Measurements from ENCODE around the gene ACVR2A.
A peak's percentile ranks its signal among the peaks of the same experiment; 100 is the strongest.

The ACVR2A gene

GRCh38 chr2:147844697-147845410 lies at the start of gene ACVR2A:
Gene ACVR2A, plus strand, starts transcription at chr2:147845029. Its CDS starts 124 bp downstream, at chr2:147845153.
- no peak for FAIRE-seq

DNA sequence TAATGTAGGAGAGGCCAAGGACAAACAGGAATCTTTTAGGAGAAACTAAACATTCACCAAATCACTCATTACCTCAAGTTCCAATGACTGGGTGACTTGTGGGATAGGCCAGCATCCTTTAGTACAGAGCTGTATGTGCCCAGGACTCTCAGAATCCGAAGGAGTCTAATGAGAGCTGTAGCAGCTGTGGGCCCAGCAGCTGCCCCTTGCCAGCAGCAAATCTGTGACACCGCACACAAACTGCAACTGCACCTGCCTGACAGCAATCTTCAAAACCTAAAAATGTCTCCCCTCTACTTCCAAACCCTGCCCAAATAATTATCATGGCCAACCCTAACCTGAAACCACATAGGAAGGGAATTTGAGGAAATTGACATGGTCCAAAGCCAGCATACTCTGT lies 44.5 kb upstream of the ACVR2A start:
- FAIRE-seq: no peak

DNA sequence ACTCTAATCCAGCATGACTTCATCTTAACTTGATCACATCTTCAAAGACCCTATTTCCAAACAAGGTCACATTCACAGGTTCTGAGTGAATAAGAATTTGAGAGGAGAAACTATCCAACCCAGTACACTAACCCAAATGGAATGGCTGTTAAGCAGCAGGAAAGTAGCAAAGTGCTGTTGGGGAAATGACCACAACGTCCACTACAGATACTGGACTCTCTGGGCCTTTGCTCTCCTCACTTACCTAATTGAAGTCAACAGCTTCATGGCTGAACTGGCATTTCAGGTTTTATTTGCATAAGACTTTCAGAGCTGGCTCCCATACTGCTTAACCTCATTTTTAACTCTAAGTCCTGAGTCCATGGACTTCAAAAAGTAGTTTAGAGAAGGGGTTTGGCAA lies 38.0 kb upstream of the ACVR2A start:
- no peak for FAIRE-seq

DNA sequence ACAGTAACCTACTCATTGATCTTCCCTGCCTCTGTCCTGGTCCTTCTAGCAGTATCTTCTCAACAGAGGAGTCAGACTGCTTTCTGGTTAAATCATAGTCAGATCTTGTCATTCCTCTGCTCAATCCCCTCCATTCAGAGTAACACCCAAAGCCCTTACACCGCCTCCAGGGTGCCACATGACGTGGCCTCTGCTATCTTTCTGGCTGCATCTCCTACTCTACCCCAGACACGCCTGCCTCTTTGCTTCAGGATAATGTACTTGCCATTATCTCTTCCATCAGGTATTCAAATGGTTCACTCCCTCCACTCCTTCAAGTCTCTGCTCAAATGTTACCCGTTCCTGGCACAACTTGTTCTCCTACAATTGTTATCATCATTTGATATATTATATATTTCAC lies 36.3 kb upstream of the ACVR2A start:
- no peak for FAIRE-seq

DNA sequence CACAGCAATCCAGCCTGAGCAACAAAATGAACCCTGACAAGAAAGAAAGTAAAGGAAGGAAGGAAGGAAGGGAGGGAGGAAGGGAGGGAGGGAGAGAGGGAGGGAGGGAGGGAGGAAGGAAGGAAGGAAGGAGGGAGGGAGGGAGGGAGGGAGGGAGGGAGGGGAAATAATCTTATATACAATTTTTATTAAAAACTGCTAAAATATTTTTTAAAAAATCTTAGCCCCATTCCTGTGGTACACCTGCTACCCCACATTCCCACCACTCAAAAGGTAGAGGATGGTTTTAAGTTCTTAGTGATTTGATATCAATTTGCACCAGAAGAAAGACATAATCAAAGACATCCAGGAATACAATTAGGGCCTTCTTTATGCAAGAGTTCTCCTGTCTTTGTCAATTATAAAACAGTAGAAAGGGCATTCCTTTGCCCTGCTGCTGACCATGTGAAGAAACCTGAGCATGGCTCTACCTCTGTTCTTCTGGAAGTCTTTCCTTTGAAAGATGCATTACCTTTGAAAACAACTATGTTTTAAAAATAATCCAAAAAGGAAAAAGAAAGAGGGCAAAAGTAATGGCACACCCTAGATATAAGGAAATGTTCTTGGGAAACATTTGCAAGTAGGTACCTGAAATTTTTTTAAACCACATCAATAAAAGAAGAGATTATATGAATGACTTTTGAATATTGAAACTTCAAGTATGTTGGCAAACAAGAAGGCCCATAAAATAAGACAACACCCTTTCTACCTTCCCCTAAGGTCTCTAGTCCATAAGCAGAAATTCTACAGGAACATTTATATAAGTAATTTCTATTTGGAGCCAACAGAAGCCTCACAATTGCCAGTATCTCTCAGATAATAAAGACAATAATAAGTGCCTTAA lies 33.7 kb upstream of the ACVR2A start:
- FAIRE-seq: no peak

- no peak for FAIRE-seq
Observed at GRCh38 chr2:147818741-147819140, 26.1 kb upstream of the ACVR2A start.

DNA sequence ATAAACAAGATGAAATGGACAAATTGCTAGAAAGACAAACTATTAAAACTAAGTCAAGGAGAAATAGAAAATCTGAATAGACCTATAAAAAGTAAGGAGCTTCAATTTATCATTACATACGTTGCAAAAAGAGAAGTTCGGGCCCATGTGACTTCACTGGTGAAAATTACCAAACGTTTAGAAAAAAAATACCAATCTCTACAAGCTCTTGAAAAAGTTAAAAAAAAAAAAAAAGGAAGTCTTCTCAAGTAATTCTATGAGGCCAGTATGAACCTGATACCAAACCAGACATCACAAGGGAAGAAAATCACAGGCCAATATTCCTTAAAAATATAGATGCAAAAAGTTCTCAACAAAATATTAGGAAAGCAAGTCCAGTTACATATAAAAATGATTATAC lies 20.2 kb upstream of the ACVR2A start:
- FAIRE-seq: no peak

DNA sequence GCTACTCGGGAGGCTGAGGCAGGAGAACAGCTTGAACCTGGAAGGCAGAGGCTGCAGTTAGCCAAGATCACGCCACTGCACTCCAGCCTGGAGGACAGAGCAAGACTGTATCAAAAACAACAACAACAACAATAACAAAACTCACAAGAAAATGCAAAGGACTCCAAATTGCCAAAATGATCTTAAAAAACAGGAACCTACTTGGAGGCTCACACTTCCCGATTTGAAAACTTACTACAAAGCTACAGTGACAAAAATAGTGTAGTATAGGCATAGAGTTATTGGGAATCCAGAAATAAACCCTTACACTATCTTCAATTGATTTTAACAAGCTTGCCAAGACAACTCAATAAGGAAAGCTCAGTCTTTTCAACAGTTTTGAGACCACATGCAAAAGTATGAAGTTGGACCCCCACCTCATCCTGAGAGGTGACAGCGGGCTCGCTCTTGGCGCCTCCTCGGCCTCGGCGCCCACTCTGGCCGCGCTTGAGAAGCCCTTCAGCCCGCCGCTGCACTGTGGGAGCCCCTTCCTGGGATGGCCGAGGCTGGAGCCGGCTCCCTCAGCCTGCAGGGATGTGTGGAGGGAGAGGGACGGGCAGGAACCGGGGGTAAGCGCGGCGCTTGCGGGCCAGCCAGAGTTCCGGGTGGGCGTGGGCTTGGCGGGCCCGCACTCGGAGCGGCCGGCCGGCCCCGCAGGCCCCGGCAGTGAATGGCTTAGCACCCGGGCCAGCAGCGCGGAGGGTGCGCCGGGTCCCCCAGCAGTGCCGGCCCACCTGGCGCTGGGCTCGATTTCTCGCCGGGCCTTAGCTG lies 18.3 kb upstream of the ACVR2A start:
- no peak for FAIRE-seq

DNA sequence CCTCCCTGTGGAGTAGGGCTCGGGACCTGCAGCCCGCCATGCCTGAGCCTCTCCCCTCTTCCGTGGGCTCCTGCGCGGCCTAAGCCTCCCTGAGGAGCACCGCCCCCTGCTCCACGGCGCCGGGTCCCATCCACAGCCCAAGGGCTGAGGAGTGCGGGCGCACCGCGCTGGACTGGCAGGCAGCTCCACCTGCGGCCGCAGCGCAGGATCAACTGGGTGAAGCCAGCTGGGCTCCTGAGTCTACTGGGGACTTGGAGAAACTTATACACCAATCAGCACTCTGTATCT lies 17.8 kb upstream of the ACVR2A start:
- no peak for FAIRE-seq

- FAIRE-seq: no peak
Observed at GRCh38 chr2:147829106-147829505, 15.7 kb upstream of the ACVR2A start.

- no peak for FAIRE-seq
Observed at GRCh38 chr2:147836099-147836498, 8.7 kb upstream of the ACVR2A start.

DNA sequence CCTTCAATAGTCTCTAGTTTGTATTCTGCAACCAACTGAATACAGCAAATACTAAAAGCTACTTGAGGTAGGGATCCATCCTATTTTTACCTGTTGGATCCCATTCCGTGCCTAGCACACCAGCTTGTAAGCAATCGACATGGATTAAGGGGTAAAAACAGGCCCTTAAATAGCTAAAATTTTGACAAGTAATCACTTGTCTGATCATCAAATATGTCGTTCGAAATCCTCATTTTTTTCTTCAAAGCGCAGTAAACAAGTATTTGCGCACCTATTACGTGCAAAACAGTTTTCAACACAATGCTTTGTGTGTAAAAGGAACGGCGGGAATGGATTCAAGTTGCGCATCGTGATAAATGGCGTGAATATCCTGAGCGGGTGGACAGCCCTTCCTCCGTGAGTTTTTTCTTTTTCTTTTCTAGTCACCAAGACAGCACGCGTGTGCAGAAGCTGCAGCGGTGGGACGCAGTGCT lies 1.4 kb upstream of the ACVR2A start:
- FAIRE-seq: no peak

- FAIRE-seq: no peak
Observed at GRCh38 chr2:147843864-147844696, 749 bp upstream of the ACVR2A start.

- no peak for FAIRE-seq
Observed at GRCh38 chr2:147845411-147845971, 662 bp downstream of the ACVR2A start.

GRCh38 chr2:147846412-147847081 lies 1.7 kb downstream of the ACVR2A start:
- FAIRE-seq: no peak

- no peak for FAIRE-seq
Observed at GRCh38 chr2:147847746-147848391, 3.0 kb downstream of the ACVR2A start.

DNA sequence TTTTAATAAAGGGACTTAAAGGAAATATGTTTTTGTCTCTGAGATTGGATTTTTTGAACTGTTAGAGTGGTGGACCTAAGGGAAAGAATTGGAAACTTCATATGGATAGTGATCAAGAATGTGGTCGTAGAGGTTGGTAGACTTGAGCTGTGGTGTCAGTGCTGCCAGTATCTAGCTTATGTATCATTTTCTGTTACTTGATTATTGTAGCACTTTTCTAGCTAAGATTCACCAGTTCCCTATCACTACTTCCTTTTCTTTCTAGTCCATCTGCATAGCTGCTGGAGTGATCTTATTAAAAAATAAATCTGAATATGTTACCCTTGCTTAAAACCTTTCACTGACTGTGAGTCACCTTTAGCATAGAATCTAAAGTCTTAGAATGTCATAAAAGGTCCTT lies 6.0 kb downstream of the ACVR2A start:
- peak; percentile 30 for FAIRE-seq

DNA sequence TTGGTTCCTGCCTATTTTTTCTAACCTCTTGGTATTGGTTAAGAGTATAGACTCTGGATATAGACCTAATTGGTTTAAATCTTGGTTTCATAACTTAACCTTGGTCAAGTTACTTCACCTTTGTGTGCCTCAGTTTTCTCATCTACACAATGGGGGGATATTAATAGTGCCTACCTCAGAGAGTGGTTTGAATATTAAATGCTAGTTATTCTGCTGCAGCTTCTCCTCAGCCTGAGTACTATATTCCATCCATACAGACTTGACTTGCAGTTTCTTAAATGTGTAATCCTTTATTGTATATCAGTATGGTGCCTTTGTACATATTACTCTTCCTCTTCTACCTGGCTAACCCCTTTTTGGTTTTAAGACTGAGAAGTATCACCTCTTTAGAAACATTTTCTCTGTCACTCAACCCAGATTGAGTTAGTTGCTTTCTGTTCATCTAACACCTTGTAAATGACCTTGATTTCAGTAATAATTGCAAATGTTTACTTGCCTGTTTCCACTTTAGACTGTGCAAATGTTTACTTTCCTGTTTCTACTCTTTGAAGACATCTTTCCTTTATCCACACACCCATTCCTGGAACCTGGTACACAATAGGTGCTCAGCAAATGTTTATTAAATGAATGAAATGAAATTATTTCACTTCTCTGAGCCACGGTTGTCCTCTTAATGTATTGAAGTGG lies 6.6 kb downstream of the ACVR2A start:
- FAIRE-seq: no peak

- no peak for FAIRE-seq
Observed at GRCh38 chr2:147854557-147855134, 9.8 kb downstream of the ACVR2A start.

DNA sequence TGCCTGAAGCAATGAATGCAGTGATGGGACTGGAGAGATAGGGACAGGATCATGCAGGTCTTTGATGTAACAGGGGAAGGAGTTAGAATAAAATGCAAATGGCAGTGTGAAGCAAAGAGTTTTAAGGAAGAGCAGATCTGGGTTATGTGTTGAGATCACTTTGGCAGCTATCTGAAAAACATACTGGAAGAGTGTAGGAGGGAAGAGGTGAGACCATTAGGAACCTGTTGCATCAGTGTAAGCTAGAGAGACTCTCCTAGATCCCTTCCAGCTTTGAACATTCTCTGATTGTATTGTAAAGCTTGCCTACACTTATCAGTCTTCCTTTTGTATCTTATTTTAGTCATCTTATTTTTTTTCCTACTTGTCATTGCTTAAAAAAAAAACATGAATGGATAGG lies 10.5 kb downstream of the ACVR2A start:
- peak; percentile 9 for FAIRE-seq
